GM23338 (cell line): Measurements from ENCODE around the gene ZMYM4. TPM values are rescaled to one million over a fixed set of nuclear protein-coding genes. Genes with fewer than 3 reads are reported as not detected.
A peak's percentile ranks its signal among the peaks of the same experiment; 100 is the strongest.

Experiments
- ATAC-seq: fragments of 200-7000 bp; cut with Tn5 transposase; 3 replicates; pipeline ENCODE4 v1.9.1; 2020
- DNase-seq: peaks from one replicate; pipeline ENCODE4 v3.0.0-alpha.2; 2015; ENCODE audit warnings: low spot score
- H2AFZ ChIP-seq: fragments of 200-600 bp; sonication (generic); 2 replicates; pipeline ENCODE4 v1.8.0; 2016; ENCODE audit warnings: antibody characterized with exemption, mild to moderate bottlenecking, moderate library complexity
- H3F3A ChIP-seq: fragments of 200-600 bp; sonication (generic); replicated peaks from 2 replicates; pipeline ENCODE4 v1.8.0; 2017; ENCODE audit warnings: antibody characterized with exemption, mixed run types, low read depth
- H3K27ac ChIP-seq: fragments of 200-600 bp; sonication (generic); 2 replicates; pipeline ENCODE4 v1.6.1; 2016; ENCODE audit warnings: low read depth
- H3K27me3 ChIP-seq: fragments of 200-600 bp; sonication (generic); 2 replicates; pipeline ENCODE4 v1.8.0; 2016; ENCODE audit warnings: mild to moderate bottlenecking, mixed run types, moderate library complexity; ENCODE audit not compliant: insufficient read depth
- H3K36me3 ChIP-seq: fragments of 200-600 bp; sonication (generic); 2 replicates; pipeline ENCODE4 v1.8.0; 2016; ENCODE audit warnings: mild to moderate bottlenecking; ENCODE audit not compliant: insufficient read depth
- H3K4me1 ChIP-seq: fragments of 200-600 bp; sonication (generic); 2 replicates; pipeline ENCODE4 v1.8.0; 2016; ENCODE audit warnings: mild to moderate bottlenecking, moderate library complexity; ENCODE audit not compliant: insufficient read depth
- H3K4me2 ChIP-seq: fragments of 200-600 bp; sonication (generic); 2 replicates; pipeline ENCODE4 v1.7.1; 2017; ENCODE audit warnings: mixed run types
- H3K4me3 ChIP-seq: fragments of 200-600 bp; sonication (generic); 2 replicates; pipeline ENCODE4 v1.6.1; 2016; ENCODE audit warnings: mixed run types
- H3K79me2 ChIP-seq: fragments of 200-600 bp; sonication (generic); replicated peaks from 2 replicates; pipeline ENCODE4 v1.8.0; 2017; ENCODE audit warnings: mild to moderate bottlenecking; ENCODE audit not compliant: insufficient read depth
- H3K9me2 ChIP-seq: fragments of 200-600 bp; sonication (generic); 2 replicates; pipeline ENCODE4 v1.8.0; 2017; ENCODE audit not compliant: insufficient read depth
- H4K20me1 ChIP-seq: fragments of 200-600 bp; sonication (generic); replicated peaks from 2 replicates; pipeline ENCODE4 v1.8.0; 2017; ENCODE audit warnings: mild to moderate bottlenecking; ENCODE audit not compliant: insufficient read depth
- H3K27ac Mint-ChIP-seq: 2 replicates; pipeline ENCODE4 v1.8.0; 2020; ENCODE audit warnings: inconsistent platforms, mild to moderate bottlenecking, moderate library complexity, mixed read lengths
- H3K27me3 Mint-ChIP-seq: 3 replicates; pipeline ENCODE4 v1.8.0; 2022; ENCODE audit warnings: low read depth, mild to moderate bottlenecking, moderate library complexity, mixed read lengths, inconsistent platforms; ENCODE audit not compliant: insufficient read depth, poor library complexity
- H3K36me3 Mint-ChIP-seq: 3 replicates; pipeline ENCODE4 v1.8.0; 2021; ENCODE audit warnings: low read depth, mild to moderate bottlenecking, inconsistent platforms, moderate library complexity, mixed read lengths
- H3K4me1 Mint-ChIP-seq: 3 replicates; pipeline ENCODE4 v1.8.0; 2020; ENCODE audit warnings: mild to moderate bottlenecking, inconsistent platforms, mixed read lengths
- H3K4me3 Mint-ChIP-seq: 3 replicates; pipeline ENCODE4 v1.8.0; 2021; ENCODE audit warnings: moderate library complexity, mild to moderate bottlenecking, inconsistent platforms, mixed read lengths
- H3K9me3 Mint-ChIP-seq: 3 replicates; pipeline ENCODE4 v1.8.0; 2020; ENCODE audit warnings: moderate library complexity, mild to moderate bottlenecking, inconsistent platforms, mixed read lengths
- CREB1 ChIP-seq: fragments of 250-450 bp; sonication (Bioruptor Pico); IDR thresholded peaks from 2 replicates; pipeline ENCODE4 v1.5.0; 2020; ENCODE audit warnings: low read depth, mild to moderate bottlenecking, moderate library complexity
- EZH2phosphoT487 ChIP-seq: fragments of 200-600 bp; sonication (generic); IDR thresholded peaks from one replicate; pipeline ENCODE4 v1.8.1; 2018; ENCODE audit warnings: antibody characterized with exemption; ENCODE audit not compliant: unreplicated experiment
- NANOG ChIP-seq: IDR thresholded peaks from 2 replicates; pipeline ENCODE4 v1.6.1; 2016; ENCODE audit warnings: antibody characterized with exemption, borderline replicate concordance
- STAT1 ChIP-seq: IDR thresholded peaks from one replicate; pipeline ENCODE4 v1.6.1; 2016; ENCODE audit warnings: antibody characterized with exemption; ENCODE audit not compliant: unreplicated experiment
- ZNF114 ChIP-seq: fragments of 250-450 bp; sonication (Bioruptor Pico); IDR thresholded peaks from 2 replicates; pipeline ENCODE4 v1.5.0; 2020; ENCODE audit warnings: mild to moderate bottlenecking, moderate library complexity
- ZNF331 ChIP-seq: fragments of 250-450 bp; sonication (Bioruptor Pico); IDR thresholded peaks from 2 replicates; pipeline ENCODE4 v1.5.0; 2020; ENCODE audit warnings: low read depth, mild to moderate bottlenecking, moderate library complexity
- polyA plus RNA-seq: library from polyadenylated mRNA; unstranded; fragments of >200 nt; fragmentation: Nextera tagmentation; extraction: Ambion mirVana; gene quantifications from 2 replicates; pipeline ENCODE4 v1.2.1, GENCODE V29; 2016
- total RNA-seq: library from RNA; depleted of rRNA; stranded (reverse); fragments of >200 nt; shearing (Covaris generic); gene quantifications from 2 replicates; pipeline ENCODE4 v1.2.3, GENCODE V29; 2014
- TF ChIP-seq, protein P1 (sequence below), 2 experiments: fragments of 200-600 bp in 1 of 2; sonication (generic) in 1 of 2; conservative IDR thresholded peaks; 2 replicates each; pipeline versions ENCODE4 v1.5.1 to v1.6.1; 2016 to 2017; ENCODE audit warnings: antibody characterized with exemption in 2 of 2, low read depth in 2 of 2, mild to moderate bottlenecking in 2 of 2, moderate library complexity in 1 of 2
- TF ChIP-seq, protein P2 (sequence below): IDR thresholded peaks from one replicate; pipeline ENCODE4 v1.6.1; 2018; ENCODE audit warnings: antibody characterized with exemption; ENCODE audit not compliant: unreplicated experiment

ZMYM4 gene
- total and polyA plus RNA-seq, 2 experiments from 2014 or later = 65.4 to 68.5 TPM

DNA sequence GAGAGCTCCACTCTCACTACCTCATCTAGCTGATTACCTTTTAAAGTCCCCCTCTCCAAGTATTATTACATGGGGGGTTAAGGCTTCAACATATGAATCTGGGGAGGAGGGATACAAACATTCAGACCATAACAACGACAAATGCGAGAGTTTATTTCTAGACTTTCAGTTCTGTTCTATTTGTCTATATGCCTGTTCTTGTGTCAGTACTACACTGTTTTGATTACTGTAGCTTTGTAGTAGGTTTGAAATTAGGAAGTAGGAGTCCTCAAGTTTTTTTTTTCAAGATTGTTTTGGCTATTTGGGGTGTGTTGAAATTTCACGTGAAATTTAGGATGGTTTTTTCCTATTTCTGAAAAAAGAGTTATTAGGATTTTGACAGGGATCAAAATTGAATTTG lies 16.3 kb downstream of the ZMYM4 start:
- Histone ChIP-seq H3K9me2 (no peaks in the 10 kb centered on the region), H3K36me3 (no peaks in the 10 kb centered on the region), H3F3A (no peaks in the 10 kb centered on the region), H3K27me3 (no peaks in the 10 kb centered on the region), H3K27ac (0 out of 2 replicates have a peak overlapping the region, but pooled peaks have one; percentile 37), H3K4me1 (no peaks in the 10 kb centered on the region), H2AFZ (no peak overlapping the region), H4K20me1 (peaks cover 13% of the 10 kb centered on the region), H3K79me2 (peaks cover 99% of the 10 kb centered on the region), H3K4me2 (no peak overlapping the region), H3K4me3 (no peak overlapping the region)
- DNase-seq (no peak), ATAC-seq (no peak)
- TF ChIP-seq CREB1 (CRISPR knock-in tag) = no peak
- no peak for TF ChIP-seq EZH2phosphoT487
- no peak for TF ChIP-seq ZNF331 (CRISPR knock-in tag)
- H3K4me1 Mint-ChIP-seq = no peaks in the 10 kb centered on the region
- H3K27ac Mint-ChIP-seq = no peak overlapping the region
- peaks cover 7% of the 10 kb centered on the region for H3K9me3 Mint-ChIP-seq
- H3K27me3 Mint-ChIP-seq = no peaks in the 10 kb centered on the region
- H3K4me3 Mint-ChIP-seq = no peak overlapping the region
- peaks cover 35% of the 10 kb centered on the region for H3K36me3 Mint-ChIP-seq

DNA sequence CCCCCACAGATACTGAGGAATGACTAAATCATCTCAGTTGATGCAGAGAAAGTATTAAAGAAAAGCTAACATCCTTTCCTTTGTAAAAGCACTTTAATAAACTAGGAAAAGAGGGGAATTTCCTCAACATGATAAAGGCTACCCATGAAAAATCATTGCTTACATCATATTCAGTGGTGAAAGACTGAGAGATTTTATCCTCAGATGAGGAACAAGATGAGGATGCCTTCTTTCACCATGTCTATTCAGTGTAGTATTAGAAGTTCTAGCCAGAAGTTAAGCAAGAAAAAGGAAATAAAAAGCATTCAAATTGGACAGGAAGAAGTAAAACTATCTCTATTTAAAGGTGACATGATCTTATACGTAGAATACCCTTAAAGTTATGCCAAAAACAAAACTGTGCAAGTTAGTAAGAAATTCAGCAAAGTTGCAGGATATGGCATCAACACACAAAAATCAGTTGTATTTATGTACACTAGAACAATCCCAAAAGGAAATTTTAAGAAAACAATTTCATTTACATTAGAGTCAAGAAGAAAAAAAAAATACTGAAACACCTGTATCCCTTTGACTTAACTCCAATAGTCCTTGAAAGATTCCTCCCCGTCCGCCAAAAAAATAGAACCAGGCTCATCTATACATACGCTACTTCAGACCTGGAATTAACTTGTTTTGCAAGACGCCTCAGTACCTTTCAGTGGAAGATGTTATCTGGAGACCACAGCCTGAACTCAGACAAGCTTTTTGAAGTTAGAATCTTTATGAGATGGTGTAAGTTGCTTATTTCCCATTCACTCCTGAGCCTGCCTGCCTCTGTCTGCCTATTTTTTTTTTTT lies 17.5 kb downstream of the ZMYM4 start:
- Histone ChIP-seq H3K4me2 (no peak overlapping the region), H3K36me3 (no peaks in the 10 kb centered on the region), H3K9me2 (no peaks in the 10 kb centered on the region), H3K4me3 (no peak overlapping the region), H3K27me3 (no peaks in the 10 kb centered on the region), H4K20me1 (peaks cover 13% of the 10 kb centered on the region), H2AFZ (no peak overlapping the region), H3K4me1 (no peaks in the 10 kb centered on the region), H3K27ac (no peak overlapping the region), H3K79me2 (peaks cover 99% of the 10 kb centered on the region), H3F3A (no peaks in the 10 kb centered on the region)
- no peaks in the 10 kb centered on the region for H3K4me1 Mint-ChIP-seq
- DNase-seq (no peak), ATAC-seq (no peak)
- H3K27me3 Mint-ChIP-seq = no peaks in the 10 kb centered on the region
- no peak overlapping the region for H3K4me3 Mint-ChIP-seq
- H3K27ac Mint-ChIP-seq = peak overlapping the region; percentile 56; the same call in 1 of the 2 replicates
- H3K36me3 Mint-ChIP-seq = peaks cover 31% of the 10 kb centered on the region
- peaks cover 7% of the 10 kb centered on the region for H3K9me3 Mint-ChIP-seq
- TF ChIP-seq ZNF114 (CRISPR knock-in tag) = no peak
- TF ChIP-seq NANOG = no peak
- TF ChIP-seq, protein P1, sequence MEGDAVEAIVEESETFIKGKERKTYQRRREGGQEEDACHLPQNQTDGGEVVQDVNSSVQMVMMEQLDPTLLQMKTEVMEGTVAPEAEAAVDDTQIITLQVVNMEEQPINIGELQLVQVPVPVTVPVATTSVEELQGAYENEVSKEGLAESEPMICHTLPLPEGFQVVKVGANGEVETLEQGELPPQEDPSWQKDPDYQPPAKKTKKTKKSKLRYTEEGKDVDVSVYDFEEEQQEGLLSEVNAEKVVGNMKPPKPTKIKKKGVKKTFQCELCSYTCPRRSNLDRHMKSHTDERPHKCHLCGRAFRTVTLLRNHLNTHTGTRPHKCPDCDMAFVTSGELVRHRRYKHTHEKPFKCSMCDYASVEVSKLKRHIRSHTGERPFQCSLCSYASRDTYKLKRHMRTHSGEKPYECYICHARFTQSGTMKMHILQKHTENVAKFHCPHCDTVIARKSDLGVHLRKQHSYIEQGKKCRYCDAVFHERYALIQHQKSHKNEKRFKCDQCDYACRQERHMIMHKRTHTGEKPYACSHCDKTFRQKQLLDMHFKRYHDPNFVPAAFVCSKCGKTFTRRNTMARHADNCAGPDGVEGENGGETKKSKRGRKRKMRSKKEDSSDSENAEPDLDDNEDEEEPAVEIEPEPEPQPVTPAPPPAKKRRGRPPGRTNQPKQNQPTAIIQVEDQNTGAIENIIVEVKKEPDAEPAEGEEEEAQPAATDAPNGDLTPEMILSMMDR (conservative IDR thresholded peaks at IDR 0.05; ENCODE audit: low read depth in 2 of 2) = no peak
- TF ChIP-seq ZNF331 (CRISPR knock-in tag) = no peak
- TF ChIP-seq, protein P2, sequence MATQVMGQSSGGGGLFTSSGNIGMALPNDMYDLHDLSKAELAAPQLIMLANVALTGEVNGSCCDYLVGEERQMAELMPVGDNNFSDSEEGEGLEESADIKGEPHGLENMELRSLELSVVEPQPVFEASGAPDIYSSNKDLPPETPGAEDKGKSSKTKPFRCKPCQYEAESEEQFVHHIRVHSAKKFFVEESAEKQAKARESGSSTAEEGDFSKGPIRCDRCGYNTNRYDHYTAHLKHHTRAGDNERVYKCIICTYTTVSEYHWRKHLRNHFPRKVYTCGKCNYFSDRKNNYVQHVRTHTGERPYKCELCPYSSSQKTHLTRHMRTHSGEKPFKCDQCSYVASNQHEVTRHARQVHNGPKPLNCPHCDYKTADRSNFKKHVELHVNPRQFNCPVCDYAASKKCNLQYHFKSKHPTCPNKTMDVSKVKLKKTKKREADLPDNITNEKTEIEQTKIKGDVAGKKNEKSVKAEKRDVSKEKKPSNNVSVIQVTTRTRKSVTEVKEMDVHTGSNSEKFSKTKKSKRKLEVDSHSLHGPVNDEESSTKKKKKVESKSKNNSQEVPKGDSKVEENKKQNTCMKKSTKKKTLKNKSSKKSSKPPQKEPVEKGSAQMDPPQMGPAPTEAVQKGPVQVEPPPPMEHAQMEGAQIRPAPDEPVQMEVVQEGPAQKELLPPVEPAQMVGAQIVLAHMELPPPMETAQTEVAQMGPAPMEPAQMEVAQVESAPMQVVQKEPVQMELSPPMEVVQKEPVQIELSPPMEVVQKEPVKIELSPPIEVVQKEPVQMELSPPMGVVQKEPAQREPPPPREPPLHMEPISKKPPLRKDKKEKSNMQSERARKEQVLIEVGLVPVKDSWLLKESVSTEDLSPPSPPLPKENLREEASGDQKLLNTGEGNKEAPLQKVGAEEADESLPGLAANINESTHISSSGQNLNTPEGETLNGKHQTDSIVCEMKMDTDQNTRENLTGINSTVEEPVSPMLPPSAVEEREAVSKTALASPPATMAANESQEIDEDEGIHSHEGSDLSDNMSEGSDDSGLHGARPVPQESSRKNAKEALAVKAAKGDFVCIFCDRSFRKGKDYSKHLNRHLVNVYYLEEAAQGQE = no peak
- TF ChIP-seq EZH2phosphoT487 = no peak
- no peak for TF ChIP-seq STAT1
- TF ChIP-seq CREB1 (CRISPR knock-in tag) = no peak
